CD14-positive monocyte (primary cell): ENCODE measurements around the gene CBX1. TPM values are rescaled to one million over a fixed set of nuclear protein-coding genes. Genes with fewer than 3 reads are reported as not detected.

Experiments used
- DNase-seq, 3 donors: peaks; one replicate each; pipeline ENCODE4 v3.0.0-alpha.2; 2011 to 2022
- H2AFZ ChIP-seq: 2 replicates; pipeline ENCODE4 v1.6.0; 2012; ENCODE audit warnings: mild to moderate bottlenecking, low read depth, low read length, inconsistent platforms; ENCODE audit not compliant: insufficient read depth, poor library complexity, severe bottlenecking
- H3K27ac ChIP-seq, 2 donors: 1 replicate in 1 of 2; 2 replicates in 1 of 2; pipeline ENCODE4 v1.5.1; 2012 to 2013; ENCODE audit warnings: low read length in 2 of 2, control low read depth in 1 of 2, inconsistent platforms in 1 of 2, low read depth in 1 of 2, mild to moderate bottlenecking in 1 of 2
- H3K27me3 ChIP-seq, 2 donors: one replicate each; pipeline versions ENCODE4 v1.6.0 to v1.6.1; 2011 to 2013; ENCODE audit warnings: low read length in 2 of 2; ENCODE audit not compliant: control insufficient read depth in 2 of 2, insufficient read depth in 2 of 2
- H3K36me3 ChIP-seq, 2 donors: replicated peaks in 1 of 2; 1 replicate in 1 of 2; 2 replicates in 1 of 2; pipeline versions ENCODE4 v1.5.1 to v1.6.1; 2012 to 2013; ENCODE audit warnings: low read length in 2 of 2, control low read depth in 1 of 2, inconsistent platforms in 1 of 2, mild to moderate bottlenecking in 1 of 2; ENCODE audit not compliant: insufficient read depth in 2 of 2, control insufficient read depth in 1 of 2
- H3K4me1 ChIP-seq, 2 donors: 1 replicate in 1 of 2; 2 replicates in 1 of 2; pipeline versions ENCODE4 v1.5.1 to v1.6.1; 2012 to 2013; ENCODE audit warnings: low read length in 2 of 2, control low read depth in 1 of 2, inconsistent platforms in 1 of 2, mild to moderate bottlenecking in 1 of 2, moderate library complexity in 1 of 2; ENCODE audit not compliant: insufficient read depth in 2 of 2, control insufficient read depth in 1 of 2
- H3K4me2 ChIP-seq: replicated peaks from 2 replicates; pipeline ENCODE3; 2012; ENCODE audit warnings: low read length, moderate library complexity, mild to moderate bottlenecking; ENCODE audit not compliant: poor library complexity, severe bottlenecking; ENCODE audit errors: extremely low read depth
- H3K4me3 ChIP-seq, 3 experiments: fragments of 200-600 bp in 1 of 3; sonication (generic) in 1 of 3; replicated peaks in 1 of 3; 1 replicate in 2 of 3; 2 replicates in 1 of 3; pipeline ENCODE4 v1.5.1; 2011 to 2013; ENCODE audit warnings: low read length in 3 of 3, mild to moderate bottlenecking in 3 of 3, control low read depth in 2 of 3, low read depth in 2 of 3, inconsistent platforms in 1 of 3, moderate library complexity in 1 of 3
- H3K79me2 ChIP-seq: 2 replicates; pipeline ENCODE4 v1.6.0; 2012; ENCODE audit warnings: mild to moderate bottlenecking, control low read depth, inconsistent platforms, low read length, moderate library complexity; ENCODE audit not compliant: insufficient read depth
- H3K9ac ChIP-seq: 2 replicates; pipeline ENCODE4 v1.6.0; 2017; ENCODE audit warnings: low read length, mild to moderate bottlenecking; ENCODE audit not compliant: insufficient read depth, poor library complexity, severe bottlenecking
- H3K9me3 ChIP-seq, 2 donors: replicated peaks in 1 of 2; 1 replicate in 1 of 2; 2 replicates in 1 of 2; pipeline versions ENCODE4 v1.5.1 to v1.6.1; 2012 to 2013; ENCODE audit warnings: low read length in 2 of 2, control low read depth in 1 of 2; ENCODE audit not compliant: control insufficient read depth in 1 of 2, insufficient read depth in 1 of 2
- H4K20me1 ChIP-seq: 2 replicates; pipeline ENCODE4 v1.6.0; 2012; ENCODE audit warnings: mild to moderate bottlenecking, low read length, control low read depth, moderate library complexity; ENCODE audit not compliant: insufficient read depth
- H3K27ac Mint-ChIP-seq, 7 donors: one replicate each; pipeline ENCODE4 v1.8.0; 2020; ENCODE audit warnings: mild to moderate bottlenecking in 7 of 7, mixed read lengths in 7 of 7, moderate library complexity in 6 of 7, inconsistent platforms in 2 of 7
- H3K27me3 Mint-ChIP-seq, 3 donors: one replicate each; pipeline ENCODE4 v1.8.0; 2021 to 2022; ENCODE audit warnings: low read depth in 3 of 3, mild to moderate bottlenecking in 3 of 3, mixed read lengths in 3 of 3, moderate library complexity in 3 of 3, inconsistent platforms in 1 of 3
- H3K36me3 Mint-ChIP-seq, 2 donors: one replicate each; pipeline ENCODE4 v1.8.0; 2020; ENCODE audit warnings: mixed read lengths in 2 of 2, inconsistent platforms in 1 of 2, mild to moderate bottlenecking in 1 of 2
- H3K4me1 Mint-ChIP-seq: one replicate; pipeline ENCODE4 v1.8.0; 2020; ENCODE audit warnings: mild to moderate bottlenecking, mixed read lengths
- H3K4me3 Mint-ChIP-seq, 2 donors: one replicate each; pipeline ENCODE4 v1.8.0; 2020; ENCODE audit warnings: mild to moderate bottlenecking in 2 of 2, mixed read lengths in 2 of 2, moderate library complexity in 1 of 2
- H3K9me3 Mint-ChIP-seq, 7 donors: one replicate each; pipeline ENCODE4 v1.8.0; 2020 to 2022; ENCODE audit warnings: mixed read lengths in 7 of 7, mild to moderate bottlenecking in 6 of 7, moderate library complexity in 6 of 7, inconsistent platforms in 2 of 7
- CTCF ChIP-seq: fragments of 200-600 bp; IDR thresholded peaks from one replicate; pipeline ENCODE4 v1.8.0; 2022; ENCODE audit warnings: antibody characterized with exemption, mild to moderate bottlenecking
- WGBS: methylation state at CpG from one replicate; pipeline ENCODE4 v1.1.5; 2013; ENCODE audit warnings: missing lambda C conversion rate; ENCODE audit not compliant: insufficient coverage; 5-methylcytosine and 5-hydroxymethylcytosine counted together
- intact Hi-C, 2 donors: fragments of 100-400 bp; cut with micrococcal nuclease; formaldehyde crosslinking; loops; one replicate each; pipeline versions ENCODE4 v1.15.0 to v1.15.1; 2023
- polyA plus RNA-seq, 3 donors: library from polyadenylated mRNA; depleted of rRNA in 1 of 3; unstranded in 2 of 3; stranded (reverse) in 1 of 3; fragments of 300-500 nt in 2 of 3; fragments of >200 nt in 1 of 3; fragmentation: Illumina TruSeq in 2 of 3; gene quantifications; 1 replicate in 2 of 3; 2 replicates in 1 of 3; pipeline ENCODE4 v1.2.3, GENCODE V29; 2012 to 2021

The CBX1 gene
- polyA plus RNA-seq, 3 donors = 12.5 to 18.2 (median 17.2) TPM

GRCh38 chr17:48067245-48067644 lies 34.0 kb downstream of the CBX1 start:
- Histone ChIP-seq H3K4me3 (no peak overlapping the region), H4K20me1 (peaks cover 6% of the 10 kb centered on the region), H3K36me3 (peaks cover 56 to 97% of the 10 kb centered on the region in 2 donors), H3K27me3 (no peaks in the 10 kb centered on the region), H3K4me1 (no peaks in the 10 kb centered on the region), H3K9me3 (no peaks in the 10 kb centered on the region), H2AFZ (no peak overlapping the region), H3K4me2 (no peak overlapping the region), H3K27ac (no peak overlapping the region), H3K9ac (no peak overlapping the region), H3K79me2 (no peaks in the 10 kb centered on the region)
- H3K9me3 Mint-ChIP-seq = no peaks in the 10 kb centered on the region
- no peak for TF ChIP-seq CTCF
- no peak overlapping the region for H3K4me3 Mint-ChIP-seq
- no peak overlapping the region for H3K27ac Mint-ChIP-seq
- intact Hi-C loops = no loop called here
- peaks cover 3% of the 10 kb centered on the region for H3K4me1 Mint-ChIP-seq
- WGBS = no CpG with 5 or more reads among the region's 3 CpGs
- DNase-seq = no peak
- peaks cover 62 to 84% of the 10 kb centered on the region in 2 donors for H3K36me3 Mint-ChIP-seq
- H3K27me3 Mint-ChIP-seq = peaks cover 0 to 3% (median 1%) of the 10 kb centered on the region in 3 donors

DNA sequence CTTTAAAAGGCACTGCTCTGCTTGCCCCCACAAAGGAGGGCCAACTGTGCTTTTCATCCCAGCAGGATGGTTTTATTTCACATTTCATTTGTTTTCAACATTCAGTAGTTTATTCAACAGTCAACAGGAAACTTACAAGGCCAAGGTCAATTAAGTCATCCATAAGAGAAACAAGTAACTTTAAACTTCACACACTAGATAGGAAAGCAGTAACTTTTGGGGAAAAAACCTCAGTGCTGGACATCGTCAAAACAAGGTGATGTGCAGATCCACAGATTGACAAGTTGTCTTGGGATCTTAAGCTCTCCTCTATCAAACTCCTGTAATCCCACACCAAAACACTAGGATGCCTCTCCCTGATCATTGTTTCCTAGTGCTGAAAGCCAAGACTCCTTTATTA lies 34.6 kb downstream of the CBX1 start:
- Histone ChIP-seq H2AFZ (no peak overlapping the region), H3K4me3 (no peak overlapping the region), H3K36me3 (peaks cover 62 to 97% of the 10 kb centered on the region in 2 donors), H3K27me3 (no peaks in the 10 kb centered on the region), H3K27ac (no peak overlapping the region), H3K4me2 (no peak overlapping the region), H3K79me2 (no peaks in the 10 kb centered on the region), H4K20me1 (peaks cover 11% of the 10 kb centered on the region), H3K9me3 (no peaks in the 10 kb centered on the region), H3K4me1 (no peaks in the 10 kb centered on the region), H3K9ac (no peak overlapping the region)
- Mint-ChIP-seq H3K4me3 (no peak overlapping the region), H3K4me1 (peaks cover 3% of the 10 kb centered on the region), H3K27me3 (peaks cover 0 to 3% (median 1%) of the 10 kb centered on the region in 3 donors), H3K9me3 (no peaks in the 10 kb centered on the region), H3K36me3 (peaks cover 67 to 84% of the 10 kb centered on the region in 2 donors), H3K27ac (no peak overlapping the region)
- intact Hi-C loops = no loop called here
- TF ChIP-seq CTCF = no peak
- DNase-seq = no peak
- WGBS = 100% methylated on average over 1 of the region's 1 CpG
